GM21786 (cell line): ENCODE measurements around the gene OR5A1.
"Not testable (repeated sequence)": the region's sequence is repeated elsewhere in the genome, so short reads cannot be mapped to it uniquely, and the experiment has no call there.

Source experiments
- ATAC-seq: cut with Tn5 transposase; IDR thresholded peaks from one replicate; pipeline ENCODE4 v1.9.1; 2021; ENCODE audit not compliant: unreplicated experiment

The OR5A1 gene

DNA sequence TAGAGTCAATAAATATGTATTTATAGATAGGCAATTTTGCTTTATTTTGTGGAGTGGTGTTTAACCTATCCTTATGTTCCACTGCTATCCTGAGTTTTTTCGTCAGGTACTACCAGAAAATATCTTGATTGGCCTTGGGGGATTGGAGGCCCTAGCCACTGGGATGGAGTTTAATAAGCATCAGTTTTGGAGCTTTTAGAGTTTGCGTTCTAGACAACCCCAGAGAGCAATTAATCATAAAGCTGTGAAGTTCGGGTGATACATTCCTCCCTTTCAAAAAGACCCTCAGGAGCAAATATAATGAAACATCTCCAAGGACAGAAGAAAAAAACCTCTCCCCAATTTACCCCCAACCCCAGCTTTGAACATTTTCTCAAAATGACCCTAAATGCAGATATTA is at the start of gene OR5A1:
OR5A1 (plus strand) TSS at position 301 of the 400 bp plus-strand sequence. CDS start 6,700 bp downstream, outside the sequence.
- ATAC-seq = no peak

GRCh38 chr11:59394186-59394585 is 42.1 kb upstream of the OR5A1 start:
- no peak for ATAC-seq

DNA sequence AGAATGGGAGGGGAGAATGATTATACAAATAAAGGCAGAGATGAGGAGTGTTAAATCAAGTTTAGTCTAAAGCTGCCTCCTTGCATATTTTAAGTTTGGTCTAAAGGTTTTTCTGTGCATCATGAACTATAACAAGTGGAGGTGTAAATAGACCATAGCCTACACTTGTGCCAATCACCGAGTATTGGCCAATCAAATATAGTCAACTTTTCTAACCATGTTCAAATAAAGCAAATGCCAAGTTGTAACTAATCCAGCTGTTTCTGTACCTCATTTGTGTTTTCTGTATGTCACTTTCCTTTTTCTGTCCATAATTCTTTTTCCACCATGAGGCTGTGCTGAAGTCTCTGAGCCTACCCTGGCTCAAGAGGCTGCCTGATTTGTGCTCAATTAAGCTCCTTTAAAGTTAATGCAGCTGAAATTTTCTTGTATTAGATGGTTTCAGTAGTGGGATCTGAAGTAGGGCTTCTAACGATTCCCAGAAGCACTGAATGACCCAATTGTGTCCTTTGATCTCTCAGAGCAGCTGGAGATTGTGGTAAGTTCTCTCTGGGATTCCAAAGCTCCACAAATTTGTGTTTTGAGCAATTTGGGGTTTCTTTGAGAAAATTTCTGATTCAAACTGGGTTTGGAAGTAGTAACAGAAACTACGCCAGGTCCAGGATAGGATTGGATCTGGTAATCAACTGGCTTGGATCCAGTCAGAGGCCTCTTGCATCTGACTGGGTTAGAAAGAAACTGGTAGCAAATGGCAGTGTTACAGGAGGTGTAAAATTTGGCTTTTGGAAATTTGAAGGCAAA is 35.6 kb upstream of the OR5A1 start:
- no peak for ATAC-seq

- no peak for ATAC-seq
Observed at GRCh38 chr11:59401262-59401552, 35.1 kb upstream of the OR5A1 start.

- no peak for ATAC-seq
Observed at GRCh38 chr11:59403546-59403945, 32.7 kb upstream of the OR5A1 start.

DNA sequence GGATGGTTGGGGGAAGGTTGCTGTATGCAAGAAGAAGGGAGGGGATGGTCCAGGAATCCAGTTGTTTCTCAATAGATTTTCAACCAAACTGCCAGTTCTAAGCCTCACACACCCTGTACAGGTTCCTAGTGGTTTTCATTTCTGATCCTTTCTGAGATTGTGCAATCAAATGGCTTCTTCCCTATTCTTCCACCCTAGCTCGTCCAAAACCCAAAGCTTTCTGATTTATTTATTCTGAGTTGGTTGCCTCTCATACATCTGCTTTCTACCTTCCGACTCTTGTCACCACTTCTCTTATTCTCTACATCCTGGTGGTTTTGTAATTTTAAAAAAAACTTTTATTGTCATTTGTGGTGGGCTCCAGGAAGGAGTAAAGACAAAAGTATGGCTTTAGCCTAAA is 22.6 kb upstream of the OR5A1 start:
- ATAC-seq = no peak

DNA sequence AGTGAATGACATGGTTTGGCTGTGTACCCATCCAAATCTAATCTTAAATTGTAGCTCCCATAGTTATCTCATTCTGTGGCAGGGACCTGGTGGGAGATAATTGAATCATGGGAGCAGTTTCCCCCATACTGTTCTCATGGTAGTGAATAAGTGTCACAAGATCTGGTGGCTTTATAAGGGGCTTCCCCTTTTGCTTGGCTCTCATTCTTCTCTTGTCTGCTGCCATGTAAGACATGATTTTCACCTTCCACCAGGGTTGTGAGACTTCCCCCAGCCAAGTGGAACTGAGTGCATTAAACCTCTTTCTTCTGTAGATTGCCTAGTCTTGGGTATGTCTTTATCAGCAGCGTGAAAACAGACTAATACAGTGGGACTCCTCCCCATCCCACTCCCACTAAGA is 21.2 kb upstream of the OR5A1 start:
- no peak for ATAC-seq

DNA sequence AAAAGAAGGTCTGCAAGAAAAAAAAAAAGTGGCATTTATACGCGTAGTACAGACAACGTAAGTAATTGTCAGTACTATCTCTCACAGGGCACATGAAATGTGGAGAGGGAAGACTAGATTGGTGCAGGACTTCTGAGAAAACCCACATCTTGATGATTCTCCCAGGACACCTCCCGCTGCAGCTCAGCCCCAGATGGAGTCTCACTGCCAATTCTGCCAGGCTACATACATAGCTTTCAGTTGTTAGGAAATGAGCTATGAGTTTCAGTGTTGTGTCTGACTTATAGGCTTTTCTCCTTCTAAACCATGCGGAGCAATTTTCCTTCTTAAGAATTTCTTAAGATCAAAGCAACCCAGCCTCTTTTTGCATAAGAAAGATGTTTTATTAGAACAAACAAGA is 19.7 kb upstream of the OR5A1 start:
- ATAC-seq = no peak

DNA sequence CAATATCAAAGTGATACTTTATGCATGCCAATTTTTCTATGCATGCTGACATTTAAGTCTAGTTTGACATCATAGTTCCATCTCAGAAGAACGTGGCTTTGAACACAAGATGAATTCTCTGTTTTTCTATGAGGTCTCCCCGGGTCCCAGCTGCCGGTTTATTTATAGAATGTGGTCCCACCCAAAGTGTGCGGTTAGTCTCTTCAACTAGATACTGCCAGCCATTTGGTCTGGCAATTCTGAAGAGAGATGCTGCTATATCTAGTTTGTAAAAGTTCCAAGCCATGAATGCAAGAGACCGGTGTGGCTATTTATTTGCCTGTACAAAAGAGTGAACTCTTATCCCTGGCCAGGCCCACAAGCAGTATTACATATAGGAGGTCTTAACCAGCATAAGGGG is 19.2 kb upstream of the OR5A1 start:
- no peak for ATAC-seq

GRCh38 chr11:59418156-59418555 is 18.1 kb upstream of the OR5A1 start:
- no peak for ATAC-seq

GRCh38 chr11:59423835-59424234 is 12.4 kb upstream of the OR5A1 start:
- no peak for ATAC-seq

DNA sequence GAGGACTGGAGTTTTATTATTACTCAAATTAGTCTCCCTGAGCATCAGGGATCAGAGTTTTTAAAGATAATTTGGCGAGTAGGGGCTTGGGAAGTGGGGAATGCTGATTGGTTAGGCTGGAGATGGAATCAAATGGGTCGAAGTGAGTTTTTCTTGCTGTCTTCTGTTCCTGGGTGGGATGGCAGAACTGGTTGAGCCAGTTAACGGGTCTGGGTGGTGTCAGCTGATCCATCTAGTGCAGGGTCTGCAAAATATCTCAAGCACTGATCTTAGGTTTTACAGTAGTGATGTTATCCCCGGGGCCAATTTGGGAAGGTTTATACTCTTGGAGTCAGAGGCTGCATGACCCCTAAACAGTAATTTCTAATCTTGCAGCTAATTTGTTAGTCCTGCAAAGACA is 11.1 kb upstream of the OR5A1 start:
- no peak for ATAC-seq

- no peak for ATAC-seq
Observed at GRCh38 chr11:59426361-59427067, 9.8 kb upstream of the OR5A1 start, which contains the start of gene OR5A2. Gene OR5A2 (minus strand): TSS chr11:59426413. CDS start chr11:59422953, 3,460 bp downstream.

DNA sequence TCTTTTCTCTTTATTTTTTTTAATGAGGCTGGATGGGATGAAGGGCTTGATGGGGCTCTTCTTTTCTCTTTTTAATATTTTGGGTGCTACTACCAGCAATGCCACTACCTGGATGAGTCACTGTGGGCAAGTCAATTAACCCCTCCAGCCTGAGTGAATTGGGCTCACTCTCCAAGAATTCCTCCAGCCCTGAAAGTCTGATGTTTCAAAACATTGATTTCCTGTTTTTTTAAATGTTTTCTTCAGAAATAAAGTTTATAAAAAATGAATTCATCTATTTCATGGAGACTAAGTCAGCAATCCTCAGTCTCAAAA is 9.2 kb upstream of the OR5A1 start:
- no peak for ATAC-seq

DNA sequence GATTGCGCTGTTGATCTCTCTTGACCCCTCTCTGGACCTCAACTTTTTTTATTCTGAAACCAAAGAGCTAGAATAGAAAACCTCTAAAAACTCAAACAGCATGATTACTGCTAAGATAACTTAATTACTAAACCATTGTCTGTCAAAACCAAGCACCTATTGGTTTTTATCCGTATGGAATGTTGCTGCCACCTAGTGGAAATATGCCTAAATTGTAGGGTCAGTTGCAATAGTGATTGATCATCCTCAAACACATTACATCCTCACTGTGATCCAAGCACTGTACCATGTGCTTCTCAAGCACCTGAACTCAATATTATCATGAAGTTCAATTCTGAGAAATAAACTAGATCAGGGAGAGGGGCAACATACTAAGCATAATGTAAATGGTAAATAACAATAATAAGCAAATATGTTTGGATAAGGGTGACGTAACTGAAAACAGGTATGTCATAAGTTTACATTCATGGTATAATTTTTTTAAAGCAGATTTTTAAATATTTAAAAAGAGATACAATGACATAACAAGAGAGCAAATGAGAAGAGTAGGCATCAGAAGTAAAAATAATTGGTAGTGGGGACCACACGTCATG is 6.2 kb upstream of the OR5A1 start:
- ATAC-seq = peak; percentile 70

DNA sequence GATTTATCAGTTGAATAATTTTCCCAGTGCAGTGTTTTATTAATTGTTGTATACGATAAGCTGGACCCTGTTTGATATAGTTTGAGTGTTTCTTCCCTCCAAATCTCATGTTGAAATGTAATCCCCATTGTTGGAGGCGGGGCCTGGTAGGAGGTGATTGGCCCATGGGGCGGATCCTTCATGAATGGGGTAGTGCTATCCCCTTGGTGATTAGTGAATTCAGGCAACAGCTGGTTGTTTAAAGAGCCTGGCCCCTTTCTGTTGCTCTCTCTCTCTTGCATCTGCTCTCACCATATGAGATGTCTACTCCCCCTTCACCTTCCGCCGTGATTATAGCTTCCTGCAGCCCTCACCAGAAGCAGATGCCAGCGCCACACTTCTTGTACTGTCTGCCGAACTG is 1.5 kb downstream of the OR5A1 start:
- no peak for ATAC-seq

GRCh38 chr11:59445624-59446023 is 9.4 kb downstream of the OR5A1 start:
- ATAC-seq = not testable (repeated sequence)

- ATAC-seq = no peak
Observed at GRCh38 chr11:59448484-59448883, 12.2 kb downstream of the OR5A1 start.

DNA sequence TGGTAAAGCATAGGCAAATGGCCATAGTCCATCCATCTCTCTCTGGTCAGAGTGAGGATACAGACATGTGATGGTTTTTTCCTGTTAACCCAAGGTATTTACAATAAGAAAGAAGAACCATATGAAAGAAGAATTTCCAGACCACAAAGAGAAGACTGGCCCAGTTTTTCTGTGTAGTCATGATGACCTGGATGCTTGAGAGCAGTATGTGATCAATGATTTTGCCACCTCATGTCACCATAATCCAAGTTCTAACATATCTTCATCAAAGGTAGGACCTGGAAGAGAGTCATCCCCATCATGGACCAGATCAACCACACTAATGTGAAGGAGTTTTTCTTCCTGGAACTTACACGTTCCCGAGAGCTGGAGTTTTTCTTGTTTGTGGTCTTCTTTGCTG is 20.4 kb downstream of the OR5A1 start, which contains the start of gene OR4D6:
OR4D6 (plus strand) TSS at position 301 of the 400 bp plus-strand sequence; CDS start at position 301, 0 bp downstream.
- ATAC-seq = no peak

- no peak for ATAC-seq
Observed at GRCh38 chr11:59459916-59460315, 23.6 kb downstream of the OR5A1 start.

DNA sequence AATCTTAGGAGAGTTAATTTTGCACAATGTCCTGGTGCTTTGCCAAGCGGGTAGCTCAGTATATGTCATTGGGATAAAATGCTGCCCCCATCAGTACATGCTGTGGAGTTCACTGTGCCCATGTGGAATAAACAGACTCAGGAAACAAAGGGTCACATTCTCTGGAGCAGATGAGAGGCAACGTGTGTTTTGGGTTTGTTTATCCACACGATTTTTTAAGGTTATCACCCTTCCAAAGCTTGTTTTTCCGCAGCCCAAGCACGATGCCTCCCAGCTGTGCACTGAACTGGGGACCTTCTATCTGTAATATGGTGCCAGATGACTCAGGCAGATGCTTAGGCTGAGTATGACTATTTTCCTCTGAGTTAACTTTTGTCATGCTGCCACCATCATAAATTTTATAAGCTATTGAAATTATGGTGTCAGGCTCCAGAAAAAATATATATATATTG is 26.9 kb downstream of the OR5A1 start:
- ATAC-seq = no peak

DNA sequence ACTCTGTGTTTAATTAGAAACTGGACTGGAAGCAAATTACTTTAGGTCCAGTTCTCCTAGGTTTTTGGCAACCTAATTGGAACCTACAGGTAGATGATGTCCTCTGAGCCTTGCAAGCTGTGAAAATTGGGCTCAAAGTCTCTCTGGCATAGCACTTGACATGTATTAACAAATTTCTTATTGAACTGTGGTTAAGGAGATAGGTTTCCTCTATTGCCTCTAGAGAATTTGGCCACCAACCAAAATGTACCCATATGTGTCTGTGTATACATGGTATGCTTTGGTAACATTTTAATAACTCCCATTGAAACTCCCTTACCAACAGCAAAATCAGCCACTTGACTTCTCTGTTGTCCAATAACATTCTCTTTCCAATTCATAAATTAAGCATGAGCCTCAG is 36.7 kb downstream of the OR5A1 start, which contains the start of gene OR4D10:
OR4D10 (plus strand) TSS at position 301 of the 400 bp plus-strand sequence. CDS start 4,115 bp downstream, outside the sequence.
- no peak for ATAC-seq
